Tibial nerve (tissue), 4 donors: ENCODE data around the gene TEKT5. TPM values are rescaled to one million over a fixed set of nuclear protein-coding genes. Genes with fewer than 3 reads are reported as not detected.
A peak's percentile ranks its signal among the peaks of the same experiment; 100 is the strongest.
"Not testable (repeated sequence)": the region's sequence is repeated elsewhere in the genome, so short reads cannot be mapped to it uniquely, and the experiment has no call there.

Experiments used
- DNase-seq, 2 donors: peaks; one replicate each; pipeline ENCODE4 v3.0.0-alpha.2; 2019; ENCODE audit warnings: low spot score in 2 of 2
- H3K27ac ChIP-seq, 4 donors: fragments of 200-600 bp; sonication (generic) in 3 of 4; one replicate each; pipeline ENCODE4 v1.5.1; 2017 to 2019; ENCODE audit warnings: mild to moderate bottlenecking in 1 of 4
- H3K27me3 ChIP-seq, 2 donors: fragments of 200-600 bp; sonication (generic) in 1 of 2; one replicate each; pipeline versions ENCODE4 v1.5.1 to v1.6.0; 2017 to 2019
- H3K36me3 ChIP-seq, 3 donors: fragments of 200-600 bp; sonication (generic); one replicate each; pipeline ENCODE4 v1.5.1; 2018 to 2019
- H3K4me1 ChIP-seq, 4 donors: fragments of 200-600 bp; sonication (generic) in 3 of 4; one replicate each; pipeline ENCODE4 v1.5.1; 2017 to 2019
- H3K4me3 ChIP-seq, 4 donors: fragments of 200-600 bp; sonication (generic) in 3 of 4; one replicate each; pipeline ENCODE4 v1.5.1; 2017 to 2019; ENCODE audit warnings: mild to moderate bottlenecking in 1 of 4, moderate library complexity in 1 of 4
- H3K9me3 ChIP-seq, 4 donors: fragments of 200-600 bp; sonication (generic) in 3 of 4; one replicate each; pipeline ENCODE4 v1.5.1; 2017 to 2019
- CTCF ChIP-seq, 5 experiments: fragments of 200-600 bp in 3 of 5; fragments of 450-650 bp in 2 of 5; sonication (generic) in 3 of 5; IDR thresholded peaks; one replicate each; pipeline ENCODE4 v1.5.1; 2016 to 2019; ENCODE audit warnings: antibody characterized with exemption in 5 of 5, mild to moderate bottlenecking in 3 of 5, moderate library complexity in 2 of 5
- EP300 ChIP-seq, 2 donors: sonication (generic); formaldehyde crosslinking; IDR thresholded peaks; one replicate each; pipeline ENCODE4 v1.6.1; 2017; ENCODE audit warnings: antibody characterized with exemption in 2 of 2, mild to moderate bottlenecking in 1 of 2
- POLR2A ChIP-seq, 2 donors: fragments of 450-650 bp; IDR thresholded peaks; one replicate each; pipeline ENCODE4 v1.6.1; 2017; ENCODE audit warnings: antibody characterized with exemption in 2 of 2, mild to moderate bottlenecking in 2 of 2, moderate library complexity in 2 of 2
- WGBS, 2 donors: methylation state at CpG; one replicate each; pipeline ENCODE4 v1.1.5; 2018; 5-methylcytosine and 5-hydroxymethylcytosine counted together
- total RNA-seq, 4 donors: library from RNA; depleted of rRNA; stranded (reverse); fragments of >200 nt; gene quantifications; one replicate each; pipeline ENCODE4 v1.1.0, GENCODE V29; 2016

The TEKT5 gene
- total RNA-seq, 4 donors from 2014 or later: not detected

GRCh38 chr16:10624527-10624926 is 70.2 kb downstream of the TEKT5 start:
- Histone ChIP-seq H3K4me1 (peaks cover 0 to 8% (median 0%) of the 10 kb centered on the region in 4 donors), H3K36me3 (no peaks in the 10 kb centered on the region), H3K27ac (no peak overlapping the region), H3K4me3 (no peak overlapping the region), H3K27me3 (no peaks in the 10 kb centered on the region), H3K9me3 (no peaks in the 10 kb centered on the region)
- no peak for DNase-seq
- WGBS, 2 donors: 90 to 91% methylated on average over 6 of the region's 6 CpGs
- TF ChIP-seq CTCF (IDR thresholded peaks at IDR 0.05) (no peak), EP300 (IDR thresholded peaks at IDR 0.05) (no peak), POLR2A (IDR thresholded peaks at IDR 0.05) (no peak)

GRCh38 chr16:10623059-10623458 is 71.7 kb downstream of the TEKT5 start:
- no peaks in the 10 kb centered on the region for H3K9me3 ChIP-seq
- peak overlapping the region in 3 of 4 donors; percentile 2 to 89 (median 22) for H3K27ac ChIP-seq
- WGBS, 2 donors: 73 to 78% methylated on average over 3 of the region's 3 CpGs
- TF ChIP-seq EP300 (IDR thresholded peaks at IDR 0.05): no peak
- TF ChIP-seq CTCF (IDR thresholded peaks at IDR 0.05): no peak
- no peak for DNase-seq
- H3K27me3 ChIP-seq: no peaks in the 10 kb centered on the region
- H3K4me3 ChIP-seq: no peak overlapping the region
- H3K4me1 ChIP-seq: peaks cover 0 to 23% (median 6%) of the 10 kb centered on the region in 4 donors
- H3K36me3 ChIP-seq: no peaks in the 10 kb centered on the region

GRCh38 chr16:10622036-10622921 is 72.5 kb downstream of the TEKT5 start:
- Histone ChIP-seq H3K9me3 (no peaks in the 10 kb centered on the region), H3K27ac (peak overlapping the region; percentile 21 to 89 (median 66)), H3K27me3 (no peaks in the 10 kb centered on the region), H3K4me3 (peak overlapping the region in 1 of 4 donors; percentile 8), H3K36me3 (no peaks in the 10 kb centered on the region), H3K4me1 (peaks cover 0 to 31% (median 14%) of the 10 kb centered on the region in 4 donors)
- WGBS, 2 donors: 62 to 64% methylated on average over 18 to 19 of the region's 19 CpGs
- TF ChIP-seq CTCF (IDR thresholded peaks at IDR 0.05) (no peak), EP300 (IDR thresholded peaks at IDR 0.05) (peak in 1 of 2 donors; percentile 41), POLR2A (IDR thresholded peaks at IDR 0.05) (no peak)
- no peak for DNase-seq

- not testable (repeated sequence) for DNase-seq, H3K27me3 ChIP-seq, H3K9me3 ChIP-seq, H3K36me3 ChIP-seq, H3K4me3 ChIP-seq
- H3K27ac ChIP-seq: peak overlapping the region; percentile 21 to 89 (median 62)
- peaks cover 0 to 40% (median 16%) of the 10 kb centered on the region in 4 donors for H3K4me1 ChIP-seq
- WGBS, 2 donors: 88 to 90% methylated on average over 7 of the region's 7 CpGs
These were observed 73.3 kb downstream of the TEKT5 start for GRCh38 chr16:10621216-10621949.

- peak overlapping the region; percentile 63 to 89 (median 82) for H3K27ac ChIP-seq
- DNase-seq: no peak
- 79 to 81% methylated on average over 6 of the region's 6 CpGs for WGBS, 2 donors
These were observed 74.6 kb downstream of the TEKT5 start for GRCh38 chr16:10620120-10620519.

More at GRCh38 chr16:10620120-10620519, 74.6 kb downstream of the TEKT5 start:
- Histone ChIP-seq H3K36me3 (no peaks in the 10 kb centered on the region), H3K27me3 (no peaks in the 10 kb centered on the region), H3K4me3 (no peak overlapping the region), H3K4me1 (peaks cover 0 to 42% (median 16%) of the 10 kb centered on the region in 4 donors), H3K9me3 (no peaks in the 10 kb centered on the region)
- TF ChIP-seq CTCF (IDR thresholded peaks at IDR 0.05): no peak
